Measurements from ENCODE around the gene STXBP1.

Gene STXBP1

DNA sequence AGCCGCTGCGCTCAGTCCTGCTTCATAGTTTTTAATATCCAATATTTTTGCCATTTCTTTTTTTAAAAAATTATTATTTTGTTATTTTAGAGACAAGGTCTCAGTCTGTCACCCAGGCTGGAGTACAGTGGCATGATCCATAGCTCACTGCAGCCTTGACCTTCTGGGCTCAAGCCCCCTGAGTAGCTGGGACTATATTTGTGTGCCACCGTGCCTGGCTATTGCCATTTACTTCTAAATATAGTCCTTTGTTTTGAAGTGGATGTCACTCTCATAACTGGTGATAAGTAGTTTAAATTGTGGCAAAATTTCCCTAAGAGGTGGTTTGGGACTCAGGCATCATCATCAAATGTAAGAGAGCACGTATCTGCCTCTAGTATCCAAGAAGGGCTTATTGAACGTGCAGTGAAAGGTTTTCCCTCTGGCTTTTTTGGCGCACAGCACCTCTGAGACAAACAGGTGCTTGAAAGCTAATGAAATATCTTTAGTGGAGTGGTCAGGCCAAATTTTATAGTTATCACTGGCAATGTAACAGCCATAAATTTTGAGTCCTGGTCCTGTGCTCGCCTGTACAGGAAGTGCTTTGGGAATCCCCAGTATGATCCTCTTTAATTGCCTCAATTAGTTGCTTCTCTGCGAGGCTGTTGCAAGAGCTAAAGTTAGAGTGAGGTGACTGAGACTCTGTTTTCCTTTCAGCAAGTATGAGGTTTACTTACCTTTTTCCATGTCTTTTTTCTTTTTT is 14.8 kb downstream of the STXBP1 start:
- no peak for DNase-seq

- DNase-seq: no peak
These were observed 15.4 kb downstream of the STXBP1 start for GRCh38 chr9:127627494-127627855.

DNA sequence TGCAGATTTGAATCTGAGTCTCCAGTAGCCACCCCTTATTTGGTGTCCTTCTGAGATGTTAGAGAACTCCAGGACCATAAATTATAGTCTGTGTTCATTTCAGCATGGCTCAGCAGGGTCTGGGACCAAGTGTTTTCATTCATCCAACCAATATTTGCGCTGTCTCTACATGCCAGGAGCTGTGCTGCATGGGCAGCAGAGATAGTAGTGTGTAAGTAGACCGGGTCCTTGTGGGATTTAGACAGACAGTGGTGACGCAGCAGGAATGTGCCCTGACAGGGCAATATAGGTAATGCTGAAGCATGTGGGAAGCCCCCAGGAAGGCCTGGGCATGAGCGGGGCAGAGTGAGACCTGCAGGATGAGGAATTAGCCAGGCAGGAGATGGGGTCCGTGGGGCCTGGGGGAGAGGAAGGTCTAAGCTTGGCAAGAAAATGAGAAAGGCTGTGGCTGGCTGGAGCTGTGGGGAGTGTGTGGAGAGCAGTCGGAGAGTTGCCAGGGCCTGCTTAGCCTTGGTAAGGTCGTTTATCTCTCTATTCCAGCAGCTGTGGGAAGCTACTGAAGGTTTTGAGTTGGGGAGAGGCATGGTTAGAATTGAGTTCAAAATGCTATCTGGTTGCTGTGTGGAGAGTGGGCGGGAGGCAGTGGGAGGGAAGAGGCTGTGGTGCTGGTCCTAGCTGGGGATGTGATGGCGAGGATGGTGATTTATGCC is 16.8 kb downstream of the STXBP1 start:
- no peak for DNase-seq

GRCh38 chr9:127629468-127630081 is 17.5 kb downstream of the STXBP1 start:
- DNase-seq: no peak

DNA sequence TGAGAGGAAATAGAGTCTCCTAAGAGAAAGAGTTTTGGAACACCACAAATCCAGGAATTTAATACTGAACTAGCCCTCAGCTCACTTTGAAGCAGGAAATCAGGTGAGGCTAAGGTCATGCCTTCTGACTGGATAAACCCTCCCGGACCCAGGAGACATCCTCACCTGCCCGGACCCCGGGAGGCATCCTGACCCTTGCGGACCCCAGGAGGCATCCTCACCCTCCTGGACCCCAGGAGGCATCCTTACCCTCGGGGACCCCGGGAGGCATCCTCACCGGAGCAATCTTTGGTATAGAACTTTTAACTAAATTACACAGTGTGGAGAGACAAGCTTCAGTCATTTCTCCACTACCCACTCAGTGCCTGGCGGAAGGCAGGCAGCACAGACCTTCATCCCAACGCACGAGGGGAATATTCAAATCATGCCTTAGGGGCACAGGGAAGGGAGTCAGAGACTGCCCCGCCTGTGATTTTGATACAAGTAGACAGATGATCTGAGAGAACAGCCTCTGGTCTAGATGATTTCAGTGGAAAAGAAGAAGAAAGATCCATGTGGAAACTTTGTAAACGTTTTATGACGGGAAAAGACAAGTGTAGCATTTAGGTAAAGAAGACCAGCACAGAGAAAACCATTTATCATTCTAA is 21.3 kb downstream of the STXBP1 start:
- DNase-seq: no peak

GRCh38 chr9:127634021-127634420 is 21.9 kb downstream of the STXBP1 start:
- no peak for DNase-seq

- no peak for DNase-seq
These were observed 22.6 kb downstream of the STXBP1 start for GRCh38 chr9:127634698-127635097.

GRCh38 chr9:127635201-127635735 is 23.2 kb downstream of the STXBP1 start:
- no peak for DNase-seq

DNA sequence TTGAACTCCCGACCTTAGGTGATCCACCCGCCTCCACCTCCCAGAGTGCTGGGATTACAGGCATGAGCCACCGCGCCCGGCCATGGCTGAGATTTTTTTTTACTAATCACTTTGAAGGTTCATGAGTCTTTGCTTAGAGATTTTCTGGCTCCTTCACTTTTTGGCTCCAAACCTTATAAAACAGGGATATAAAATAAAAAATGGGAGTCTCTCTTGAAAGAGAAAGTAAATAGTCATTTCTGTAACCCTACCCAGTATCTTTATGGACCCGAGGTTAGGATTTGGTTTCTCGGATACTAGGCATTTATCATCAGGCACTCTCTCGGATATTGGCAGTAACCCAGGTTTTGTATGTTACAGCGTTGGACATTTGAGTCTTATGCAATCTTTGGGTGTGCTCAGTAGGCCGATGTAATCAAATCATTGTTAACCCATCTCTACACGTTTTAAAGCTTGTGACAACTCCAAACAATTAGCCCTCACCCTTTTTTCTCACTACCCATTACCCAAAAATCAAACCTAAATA is 25.3 kb downstream of the STXBP1 start:
- peak; percentile 78 for DNase-seq

GRCh38 chr9:127640908-127641545 is 28.9 kb downstream of the STXBP1 start:
- no peak for DNase-seq

- no peak for DNase-seq
These were observed 30.1 kb downstream of the STXBP1 start for GRCh38 chr9:127642082-127642740.

- no peak for DNase-seq
These were observed 32.2 kb downstream of the STXBP1 start for GRCh38 chr9:127644146-127644827.

DNA sequence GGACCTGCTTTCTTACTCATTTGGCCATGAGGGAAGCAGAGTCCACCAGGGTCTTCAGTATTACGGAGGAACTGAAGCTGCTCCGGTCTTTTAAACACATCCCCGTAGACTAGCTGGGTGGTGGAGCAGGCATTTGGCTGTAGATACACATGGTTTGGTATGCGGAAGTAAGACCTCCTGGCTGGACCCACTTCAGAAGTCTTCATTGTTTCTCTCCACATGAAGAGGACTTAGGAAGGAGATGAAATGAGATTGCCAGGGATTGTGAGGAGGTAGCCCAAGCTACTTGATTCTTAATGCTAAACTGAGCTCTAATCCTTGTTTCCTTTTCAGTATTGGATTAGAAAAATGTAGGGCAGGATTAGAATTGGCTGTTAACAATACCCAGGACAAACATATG is 32.9 kb downstream of the STXBP1 start:
- DNase-seq: no peak

DNA sequence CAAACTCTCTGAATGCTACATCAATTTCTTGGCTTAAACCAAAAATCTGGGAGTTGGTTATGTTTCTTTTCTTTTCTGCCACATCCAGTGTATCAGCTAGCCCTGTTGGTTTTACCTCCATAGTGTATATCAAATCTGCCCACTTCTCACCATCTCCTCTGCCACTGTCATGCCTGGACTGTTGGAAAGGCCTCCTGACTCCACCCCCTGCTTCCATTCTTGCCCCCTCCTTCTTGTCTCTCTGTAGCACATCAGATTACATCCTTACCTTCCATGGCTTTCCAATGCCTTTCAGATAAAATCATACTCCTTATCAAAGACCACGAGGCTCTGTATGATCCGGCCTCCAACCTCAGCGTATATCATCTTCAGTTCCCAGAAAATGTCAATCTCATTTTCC is 35.4 kb downstream of the STXBP1 start:
- DNase-seq: no peak

DNA sequence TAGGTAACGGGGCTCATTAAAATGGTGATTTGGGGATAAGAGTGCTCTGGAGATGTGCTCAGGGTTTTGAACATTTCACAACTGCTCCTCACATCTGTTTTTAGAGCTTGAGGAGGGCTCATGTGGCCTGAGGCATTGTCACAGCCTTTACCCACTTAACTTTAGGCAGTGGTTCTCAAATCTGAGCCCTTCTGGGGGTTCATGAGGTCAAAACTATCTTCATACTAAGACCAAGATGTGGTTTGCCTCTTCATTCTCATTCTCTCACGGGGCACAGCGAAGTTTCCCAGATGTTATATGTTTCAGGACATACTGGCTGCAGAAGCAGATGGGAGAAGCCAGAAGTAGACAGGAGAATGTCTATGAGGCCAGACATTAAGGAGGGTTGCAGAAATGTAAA is 38.4 kb downstream of the STXBP1 start:
- no peak for DNase-seq

GRCh38 chr9:127651697-127652610 is 39.9 kb downstream of the STXBP1 start:
- no peak for DNase-seq

DNA sequence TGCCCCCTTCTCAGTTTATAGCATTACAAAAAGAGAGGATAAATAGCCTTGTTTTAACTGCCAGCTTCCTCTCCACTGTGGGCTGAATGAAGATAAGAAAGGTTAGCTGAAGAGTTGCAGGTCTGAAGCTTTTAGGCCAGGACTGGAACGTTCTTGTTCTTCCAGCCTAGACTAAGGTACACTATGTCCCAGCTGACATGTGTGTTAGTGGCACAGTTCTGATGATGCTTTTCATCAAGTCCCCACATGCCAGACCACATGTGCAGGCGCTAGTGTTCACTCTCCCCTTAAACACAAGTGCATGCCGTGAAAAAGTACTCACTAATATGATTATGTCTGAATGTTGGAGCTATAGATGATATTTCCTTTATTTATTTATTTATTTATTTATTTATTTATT is 40.7 kb downstream of the STXBP1 start:
- no peak for DNase-seq

- DNase-seq: no peak
These were observed 42.5 kb downstream of the STXBP1 start for GRCh38 chr9:127654619-127655018.

DNA sequence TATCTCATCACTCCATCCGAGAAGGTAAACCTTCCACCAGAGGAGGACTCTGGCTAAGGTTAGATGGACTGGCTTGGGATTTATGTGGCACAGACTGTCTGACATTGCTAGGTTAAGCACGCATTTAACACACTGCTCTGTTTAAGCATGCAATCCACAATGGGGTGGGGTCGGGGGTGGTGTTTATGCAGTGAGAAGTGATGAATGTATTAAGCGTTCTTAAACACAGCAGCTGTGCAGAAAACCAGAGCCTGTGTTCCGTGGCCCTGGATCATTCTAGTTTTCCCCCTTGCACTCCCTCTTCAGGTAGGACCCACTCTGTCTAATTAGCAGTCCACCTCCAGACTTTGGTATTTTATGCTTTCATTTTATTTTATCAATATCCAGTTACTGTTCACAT is 46.4 kb downstream of the STXBP1 start:
- no peak for DNase-seq
